HEK293T (cell line): ENCODE results near the gene HOXD10.
A peak's percentile ranks its signal among the peaks of the same experiment; 100 is the strongest.

Experiments used
- ARNT ChIP-seq: fragments of 450-650 bp; IDR thresholded peaks from 2 replicates; pipeline ENCODE4 v1.6.1; 2017; ENCODE audit warnings: mild to moderate bottlenecking
- BHLHE40 ChIP-seq: fragments of 450-650 bp; IDR thresholded peaks from 2 replicates; pipeline ENCODE4 v1.6.1; 2016; ENCODE audit warnings: mild to moderate bottlenecking, moderate library complexity, borderline replicate concordance
- ELF4 ChIP-seq: fragments of 450-650 bp; IDR thresholded peaks from 2 replicates; pipeline ENCODE4 v1.6.1; 2017; ENCODE audit warnings: antibody characterized with exemption
- FOXK2 ChIP-seq: fragments of 450-650 bp; IDR thresholded peaks from 2 replicates; pipeline ENCODE4 v1.6.1; 2016; ENCODE audit warnings: mild to moderate bottlenecking
- FOXM1 ChIP-seq: fragments of 450-650 bp; IDR thresholded peaks from 2 replicates; pipeline ENCODE4 v1.6.1; 2017; ENCODE audit warnings: mild to moderate bottlenecking, borderline replicate concordance
- HDGF ChIP-seq: fragments of 450-650 bp; IDR thresholded peaks from 2 replicates; pipeline ENCODE4 v1.6.1; 2017; ENCODE audit warnings: antibody characterized with exemption, borderline replicate concordance
- NFRKB ChIP-seq: fragments of 450-650 bp; IDR thresholded peaks from 2 replicates; pipeline ENCODE4 v1.6.1; 2016; ENCODE audit warnings: mild to moderate bottlenecking, moderate library complexity
- PKNOX1 ChIP-seq: fragments of 450-650 bp; IDR thresholded peaks from 2 replicates; pipeline ENCODE4 v1.6.1; 2016
- SUZ12 ChIP-seq: fragments of 450-650 bp; IDR thresholded peaks from 2 replicates; pipeline ENCODE4 v1.6.1; 2016; ENCODE audit warnings: mild to moderate bottlenecking
- TARDBP ChIP-seq: fragments of 450-650 bp; IDR thresholded peaks from 2 replicates; pipeline ENCODE4 v1.6.1; 2016
- ZNF384 ChIP-seq: fragments of 450-650 bp; IDR thresholded peaks from 2 replicates; pipeline ENCODE4 v1.6.1; 2016

- TF ChIP-seq NFRKB = no peak
- TF ChIP-seq FOXM1 = no peak
- no peak for TF ChIP-seq ELF4
- TF ChIP-seq PKNOX1 = peak; percentile 88
- no peak for TF ChIP-seq ZNF384
- no peak for TF ChIP-seq SUZ12
- TF ChIP-seq HDGF = no peak
- TF ChIP-seq ARNT = no peak
- TF ChIP-seq FOXK2 = no peak
- no peak for TF ChIP-seq TARDBP
- TF ChIP-seq BHLHE40 = no peak
Measured at GRCh38 chr2:176123411-176124109, 7.0 kb downstream of the HOXD10 start.
